ENCODE measurements around the gene USP24. TPM values are rescaled to one million over a fixed set of nuclear protein-coding genes. Genes with fewer than 3 reads are reported as not detected.

Gene USP24, protein sequence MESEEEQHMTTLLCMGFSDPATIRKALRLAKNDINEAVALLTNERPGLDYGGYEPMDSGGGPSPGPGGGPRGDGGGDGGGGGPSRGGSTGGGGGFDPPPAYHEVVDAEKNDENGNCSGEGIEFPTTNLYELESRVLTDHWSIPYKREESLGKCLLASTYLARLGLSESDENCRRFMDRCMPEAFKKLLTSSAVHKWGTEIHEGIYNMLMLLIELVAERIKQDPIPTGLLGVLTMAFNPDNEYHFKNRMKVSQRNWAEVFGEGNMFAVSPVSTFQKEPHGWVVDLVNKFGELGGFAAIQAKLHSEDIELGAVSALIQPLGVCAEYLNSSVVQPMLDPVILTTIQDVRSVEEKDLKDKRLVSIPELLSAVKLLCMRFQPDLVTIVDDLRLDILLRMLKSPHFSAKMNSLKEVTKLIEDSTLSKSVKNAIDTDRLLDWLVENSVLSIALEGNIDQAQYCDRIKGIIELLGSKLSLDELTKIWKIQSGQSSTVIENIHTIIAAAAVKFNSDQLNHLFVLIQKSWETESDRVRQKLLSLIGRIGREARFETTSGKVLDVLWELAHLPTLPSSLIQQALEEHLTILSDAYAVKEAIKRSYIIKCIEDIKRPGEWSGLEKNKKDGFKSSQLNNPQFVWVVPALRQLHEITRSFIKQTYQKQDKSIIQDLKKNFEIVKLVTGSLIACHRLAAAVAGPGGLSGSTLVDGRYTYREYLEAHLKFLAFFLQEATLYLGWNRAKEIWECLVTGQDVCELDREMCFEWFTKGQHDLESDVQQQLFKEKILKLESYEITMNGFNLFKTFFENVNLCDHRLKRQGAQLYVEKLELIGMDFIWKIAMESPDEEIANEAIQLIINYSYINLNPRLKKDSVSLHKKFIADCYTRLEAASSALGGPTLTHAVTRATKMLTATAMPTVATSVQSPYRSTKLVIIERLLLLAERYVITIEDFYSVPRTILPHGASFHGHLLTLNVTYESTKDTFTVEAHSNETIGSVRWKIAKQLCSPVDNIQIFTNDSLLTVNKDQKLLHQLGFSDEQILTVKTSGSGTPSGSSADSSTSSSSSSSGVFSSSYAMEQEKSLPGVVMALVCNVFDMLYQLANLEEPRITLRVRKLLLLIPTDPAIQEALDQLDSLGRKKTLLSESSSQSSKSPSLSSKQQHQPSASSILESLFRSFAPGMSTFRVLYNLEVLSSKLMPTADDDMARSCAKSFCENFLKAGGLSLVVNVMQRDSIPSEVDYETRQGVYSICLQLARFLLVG (N-terminal part only)
- 45.9 TPM for total RNA-seq

DNA sequence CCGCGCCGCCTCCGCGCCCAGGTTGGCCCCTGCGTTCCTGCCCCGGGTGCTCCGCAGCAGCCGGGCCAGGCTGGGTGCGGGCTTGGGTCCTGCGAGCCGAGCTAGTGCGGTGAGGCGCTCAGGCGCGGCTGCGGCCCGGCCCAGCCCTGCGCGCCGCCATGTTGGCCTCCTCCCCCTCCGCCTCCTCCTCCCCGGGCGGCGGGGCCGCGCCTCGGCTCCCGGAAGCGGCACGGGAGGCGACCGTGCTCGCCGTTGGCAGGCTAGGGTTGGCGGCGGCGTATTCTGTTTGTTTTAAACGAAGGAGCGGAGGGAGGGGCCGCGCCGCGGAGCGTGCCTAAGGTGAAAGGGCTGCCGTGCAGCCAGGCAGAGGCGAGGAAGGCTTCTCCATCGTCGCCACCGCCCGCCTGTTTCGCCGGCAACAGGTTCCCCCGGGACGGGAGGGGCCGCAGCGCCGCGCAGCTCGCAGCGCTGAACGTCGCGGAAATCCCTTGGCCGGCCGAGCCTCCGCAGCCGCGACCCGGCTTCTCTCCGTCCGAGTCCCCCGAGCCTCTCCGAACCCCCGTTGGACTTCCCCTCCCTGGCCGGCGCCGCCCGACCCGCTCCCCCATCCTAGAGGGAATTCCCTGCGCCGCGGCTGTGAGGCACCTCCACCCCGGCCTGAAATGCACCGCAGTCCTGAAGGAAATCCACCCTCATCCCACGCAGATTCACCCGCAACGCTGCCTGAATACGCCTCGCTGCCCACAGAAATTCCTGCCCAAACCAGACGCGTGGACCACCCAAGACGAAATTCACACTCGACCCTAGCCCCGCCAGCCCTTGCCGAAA is at the start of gene USP24:
USP24 (minus strand) TSS at position 171 of the 828 bp plus-strand sequence. CDS start 251 bp downstream, outside the sequence.
- peak within 1 kb of the TSS; percentile 85 to 90 (median 87) for H3K4me3 ChIP-seq (ENCODE audit: low read length in 3 of 3)

DNA sequence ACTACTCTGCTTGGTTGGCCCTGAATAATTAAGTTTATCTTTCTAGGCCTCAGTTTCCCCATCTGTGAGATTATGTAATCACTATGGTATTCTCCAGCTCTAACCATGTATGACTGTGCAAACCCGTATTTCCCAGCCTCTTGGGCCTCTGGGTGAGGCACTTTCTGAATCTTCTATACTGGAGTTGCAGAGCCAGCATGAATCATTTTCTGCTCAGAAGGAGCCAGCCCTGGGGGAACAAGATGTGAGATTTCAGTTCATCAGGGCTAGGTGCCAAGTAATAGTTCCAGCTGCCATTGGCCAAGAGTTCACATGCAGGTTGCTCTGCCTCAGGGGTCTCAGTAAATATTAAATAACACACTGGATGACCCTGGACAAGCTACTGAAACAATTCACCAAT is 47.7 kb upstream of the USP24 start:
- H3K9ac ChIP-seq (ENCODE audit: low read depth in 1 of 3, low read length in 3 of 3) = no peak overlapping the region
- no peak overlapping the region for H3K27ac ChIP-seq (ENCODE audit: low read depth, low read length)
- no peaks in the 10 kb centered on the region for H3K4me1 ChIP-seq (ENCODE audit: control insufficient read depth in 3 of 3, insufficient read depth in 3 of 3, low read length in 3 of 3)
- no peak overlapping the region for H3K4me3 ChIP-seq (ENCODE audit: low read length in 3 of 3)
- H3K9me3 ChIP-seq (ENCODE audit: control insufficient read depth in 3 of 3, low read length in 3 of 3) = no peaks in the 10 kb centered on the region
- no peaks in the 10 kb centered on the region for H3K27me3 ChIP-seq (ENCODE audit: control insufficient read depth in 3 of 3, insufficient read depth in 3 of 3, low read length in 3 of 3)
- no peaks in the 10 kb centered on the region for H3K36me3 ChIP-seq (ENCODE audit: control insufficient read depth in 3 of 3, insufficient read depth in 3 of 3, low read length in 3 of 3)

More for the DNA sequence above, at the start of gene USP24:
- H3K9ac ChIP-seq (ENCODE audit: low read depth in 1 of 3, low read length in 3 of 3) = peak within 1 kb of the TSS; percentile 93 to 98 (median 96)
- H3K9me3 ChIP-seq (ENCODE audit: control insufficient read depth in 3 of 3, low read length in 3 of 3) = no peaks in the 10 kb centered on the region
- H3K27ac ChIP-seq (ENCODE audit: low read depth, low read length) = peak within 1 kb of the TSS; percentile 94
- no peaks in the 10 kb centered on the region for H3K36me3 ChIP-seq (ENCODE audit: control insufficient read depth in 3 of 3, insufficient read depth in 3 of 3, low read length in 3 of 3)
- H3K27me3 ChIP-seq (ENCODE audit: control insufficient read depth in 3 of 3, insufficient read depth in 3 of 3, low read length in 3 of 3) = no peaks in the 10 kb centered on the region
- peaks cover 37 to 50% (median 38%) of the 10 kb centered on the region in 3 donors for H3K4me1 ChIP-seq (ENCODE audit: control insufficient read depth in 3 of 3, insufficient read depth in 3 of 3, low read length in 3 of 3)

DNA sequence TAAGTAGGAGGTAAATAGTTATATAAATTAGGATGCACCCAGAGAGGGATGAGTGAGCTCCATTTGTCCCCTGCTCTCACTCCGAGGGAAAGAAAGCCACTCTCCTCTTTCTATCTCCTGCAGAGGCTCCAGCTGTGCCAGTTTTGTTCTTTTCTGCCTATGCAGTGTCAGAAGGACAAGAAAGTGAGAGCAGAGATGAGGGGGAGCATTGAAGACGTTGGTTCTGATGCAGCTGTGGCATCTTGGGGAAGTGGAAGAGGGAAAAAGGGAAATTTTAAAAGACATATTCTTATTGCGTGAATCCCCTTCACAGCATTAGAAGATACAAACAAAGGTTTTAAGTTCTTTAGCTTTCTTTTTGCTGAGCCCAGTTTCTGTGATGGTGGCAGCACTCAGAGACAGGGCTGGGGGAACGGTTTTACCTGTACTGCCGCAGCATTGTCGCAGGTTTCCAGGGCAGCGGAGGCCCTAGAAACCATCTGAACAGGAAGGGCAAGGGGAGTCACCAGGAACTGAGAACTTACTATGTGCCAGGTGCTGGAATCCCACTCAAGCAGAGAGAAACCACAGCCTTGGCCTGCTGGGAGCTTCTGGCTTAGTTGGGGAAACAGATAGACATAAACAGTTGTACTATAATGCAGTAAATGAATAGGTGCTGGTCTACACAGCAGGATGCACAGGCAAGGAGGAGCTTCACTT is 44.9 kb upstream of the USP24 start:
- no peaks in the 10 kb centered on the region for H3K9me3 ChIP-seq (ENCODE audit: control insufficient read depth in 3 of 3, low read length in 3 of 3)
- H3K27ac ChIP-seq (ENCODE audit: low read depth, low read length) = no peak overlapping the region
- H3K4me1 ChIP-seq (ENCODE audit: control insufficient read depth in 3 of 3, insufficient read depth in 3 of 3, low read length in 3 of 3) = no peaks in the 10 kb centered on the region
- no peak overlapping the region for H3K9ac ChIP-seq (ENCODE audit: low read depth in 1 of 3, low read length in 3 of 3)
- no peaks in the 10 kb centered on the region for H3K27me3 ChIP-seq (ENCODE audit: control insufficient read depth in 3 of 3, insufficient read depth in 3 of 3, low read length in 3 of 3)
- no peaks in the 10 kb centered on the region for H3K36me3 ChIP-seq (ENCODE audit: control insufficient read depth in 3 of 3, insufficient read depth in 3 of 3, low read length in 3 of 3)
- no peak overlapping the region for H3K4me3 ChIP-seq (ENCODE audit: low read length in 3 of 3)

DNA sequence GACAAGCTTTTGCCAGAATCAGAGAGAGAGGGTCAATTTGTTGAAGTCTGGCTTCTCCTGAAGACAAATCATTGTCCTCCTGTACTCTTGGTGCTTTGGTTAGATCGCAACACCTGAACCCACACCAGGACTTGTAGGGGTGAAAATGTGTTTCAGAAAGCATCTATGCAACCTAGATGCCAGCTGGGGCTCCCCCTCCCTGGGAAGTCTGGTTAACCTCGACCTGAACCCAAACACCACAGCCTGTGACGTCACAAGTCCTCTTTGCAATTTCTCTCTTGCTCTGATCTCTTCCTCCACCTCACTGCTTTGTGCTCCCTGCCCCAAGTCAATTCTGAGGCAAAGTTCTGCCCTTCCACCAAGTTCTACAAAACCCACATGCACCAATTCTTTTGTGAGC is 42.8 kb upstream of the USP24 start:
- Histone ChIP-seq H3K27ac (ENCODE audit: low read depth, low read length) (no peak overlapping the region), H3K36me3 (ENCODE audit: control insufficient read depth in 3 of 3, insufficient read depth in 3 of 3, low read length in 3 of 3) (no peaks in the 10 kb centered on the region), H3K4me3 (ENCODE audit: low read length in 3 of 3) (no peak overlapping the region), H3K9me3 (ENCODE audit: control insufficient read depth in 3 of 3, low read length in 3 of 3) (no peaks in the 10 kb centered on the region), H3K4me1 (ENCODE audit: control insufficient read depth in 3 of 3, insufficient read depth in 3 of 3, low read length in 3 of 3) (peaks cover 2 to 6% (median 3%) of the 10 kb centered on the region in 3 donors), H3K9ac (ENCODE audit: low read depth in 1 of 3, low read length in 3 of 3) (no peak overlapping the region), H3K27me3 (ENCODE audit: control insufficient read depth in 3 of 3, insufficient read depth in 3 of 3, low read length in 3 of 3) (no peaks in the 10 kb centered on the region)

DNA sequence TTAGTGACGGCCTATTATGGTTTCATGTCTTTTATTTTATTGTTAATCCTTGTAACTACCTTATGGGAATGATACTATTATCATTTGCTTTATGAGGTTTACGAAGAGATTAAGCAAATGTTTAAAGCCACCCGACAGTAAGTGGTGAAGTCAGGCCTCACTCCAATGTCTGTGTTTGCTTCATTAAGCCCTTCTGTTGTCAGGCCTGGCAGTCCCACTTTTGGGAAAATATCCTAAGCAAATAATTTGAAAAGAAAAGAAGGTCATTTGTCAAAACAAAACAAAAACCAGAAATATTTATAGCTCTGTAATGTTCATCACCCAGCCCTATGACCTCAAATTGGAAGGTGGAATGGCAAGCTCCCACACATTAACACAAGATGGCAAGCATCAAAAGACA is 40.7 kb upstream of the USP24 start:
- Histone ChIP-seq H3K27ac (ENCODE audit: low read depth, low read length) (no peak overlapping the region), H3K9me3 (ENCODE audit: control insufficient read depth in 3 of 3, low read length in 3 of 3) (no peaks in the 10 kb centered on the region), H3K36me3 (ENCODE audit: control insufficient read depth in 3 of 3, insufficient read depth in 3 of 3, low read length in 3 of 3) (no peaks in the 10 kb centered on the region), H3K27me3 (ENCODE audit: control insufficient read depth in 3 of 3, insufficient read depth in 3 of 3, low read length in 3 of 3) (no peaks in the 10 kb centered on the region), H3K4me1 (ENCODE audit: control insufficient read depth in 3 of 3, insufficient read depth in 3 of 3, low read length in 3 of 3) (peaks cover 2 to 19% (median 19%) of the 10 kb centered on the region in 3 donors), H3K4me3 (ENCODE audit: low read length in 3 of 3) (no peak overlapping the region), H3K9ac (ENCODE audit: low read depth in 1 of 3, low read length in 3 of 3) (no peak overlapping the region)

DNA sequence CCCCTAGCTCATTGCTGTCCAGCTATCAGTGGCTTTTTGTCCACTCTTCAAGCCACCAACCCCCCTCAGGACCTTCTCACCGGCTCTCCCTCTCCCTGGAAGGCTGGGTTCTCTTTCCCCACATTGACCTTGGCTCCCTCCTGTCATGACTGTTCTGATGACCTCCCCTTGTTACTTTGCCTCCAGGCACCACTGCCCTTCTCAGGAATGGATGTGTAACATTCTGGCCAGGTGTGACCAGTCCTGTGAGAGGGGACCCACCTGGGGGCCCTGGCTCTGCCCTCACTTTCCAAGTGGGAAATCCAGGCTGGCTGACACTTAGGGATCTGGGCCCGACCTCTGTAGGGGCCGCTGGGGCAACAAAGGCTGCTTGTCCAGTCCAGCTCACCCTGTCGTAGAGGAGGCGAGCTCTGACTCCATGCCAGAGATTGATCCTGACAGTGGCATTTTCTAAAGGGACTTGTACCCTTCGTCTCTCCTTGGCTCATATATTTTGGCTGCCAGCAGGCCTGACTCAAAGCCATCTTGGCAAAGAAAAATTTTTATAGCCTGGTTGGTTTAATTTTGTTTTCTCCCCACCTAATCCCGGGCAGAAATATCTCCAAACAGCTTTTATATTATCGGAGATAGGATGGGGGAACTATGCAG is 37.9 kb upstream of the USP24 start:
- Histone ChIP-seq H3K4me1 (ENCODE audit: control insufficient read depth in 3 of 3, insufficient read depth in 3 of 3, low read length in 3 of 3) (peaks cover 11 to 44% (median 36%) of the 10 kb centered on the region in 3 donors), H3K4me3 (ENCODE audit: low read length in 3 of 3) (no peak overlapping the region), H3K9ac (ENCODE audit: low read depth in 1 of 3, low read length in 3 of 3) (no peak overlapping the region), H3K36me3 (ENCODE audit: control insufficient read depth in 3 of 3, insufficient read depth in 3 of 3, low read length in 3 of 3) (no peaks in the 10 kb centered on the region), H3K27ac (ENCODE audit: low read depth, low read length) (peak overlapping the region; percentile 68), H3K27me3 (ENCODE audit: control insufficient read depth in 3 of 3, insufficient read depth in 3 of 3, low read length in 3 of 3) (no peaks in the 10 kb centered on the region), H3K9me3 (ENCODE audit: control insufficient read depth in 3 of 3, low read length in 3 of 3) (no peaks in the 10 kb centered on the region)

DNA sequence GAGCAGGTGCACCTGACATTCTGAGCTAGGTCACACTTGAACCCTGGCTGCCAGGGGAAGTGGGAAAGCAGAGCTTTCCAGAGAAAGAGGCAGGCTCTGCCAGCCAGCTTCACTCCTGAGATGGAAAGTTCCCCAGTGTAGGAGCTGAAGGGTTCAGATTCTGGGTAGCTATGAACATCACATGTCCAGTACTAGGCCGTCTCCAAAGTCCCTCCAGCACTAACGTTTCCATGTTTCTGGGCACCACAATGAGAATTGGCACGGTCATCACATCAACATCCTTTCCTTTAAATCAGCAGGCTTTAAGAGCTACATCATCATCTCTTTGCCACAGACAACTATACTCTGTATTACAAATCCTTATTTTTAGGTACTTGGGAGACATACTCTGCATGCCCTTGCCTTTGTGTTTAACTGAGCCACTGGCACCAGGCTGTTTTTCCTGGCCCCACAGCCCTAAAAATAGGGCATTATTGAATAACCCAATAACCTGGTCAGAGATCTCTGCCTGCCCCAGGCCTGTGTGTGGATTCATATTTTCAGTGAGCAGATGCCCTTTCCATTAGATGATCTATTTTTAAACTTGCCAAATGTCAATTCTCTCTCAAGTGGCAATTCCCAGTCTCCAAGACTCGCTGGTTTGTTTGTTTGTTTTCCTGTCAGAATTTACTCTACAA is 35.4 kb upstream of the USP24 start:
- Histone ChIP-seq H3K4me1 (ENCODE audit: control insufficient read depth in 3 of 3, insufficient read depth in 3 of 3, low read length in 3 of 3) (peaks cover 11 to 45% (median 36%) of the 10 kb centered on the region in 3 donors), H3K4me3 (ENCODE audit: low read length in 3 of 3) (peak overlapping the region in 2 of 3 donors; percentile 1 to 41), H3K36me3 (ENCODE audit: control insufficient read depth in 3 of 3, insufficient read depth in 3 of 3, low read length in 3 of 3) (no peaks in the 10 kb centered on the region), H3K27ac (ENCODE audit: low read depth, low read length) (peak overlapping the region; percentile 84), H3K9me3 (ENCODE audit: control insufficient read depth in 3 of 3, low read length in 3 of 3) (no peaks in the 10 kb centered on the region), H3K27me3 (ENCODE audit: control insufficient read depth in 3 of 3, insufficient read depth in 3 of 3, low read length in 3 of 3) (no peaks in the 10 kb centered on the region), H3K9ac (ENCODE audit: low read depth in 1 of 3, low read length in 3 of 3) (peak overlapping the region; percentile 34 to 48 (median 46))

All from skeletal muscle tissue (tissue), 4 donors.